ENCODE results near the gene GPR78. TPM values are rescaled to one million over a fixed set of nuclear protein-coding genes. Genes with fewer than 3 reads are reported as not detected.
"Not testable (repeated sequence)": the region's sequence is repeated elsewhere in the genome, so short reads cannot be mapped to it uniquely, and the experiment has no call there.

GPR78 gene
- polyA plus RNA-seq, 3 donors, result 0.55 to 0.82 (median 0.62) TPM

DNA sequence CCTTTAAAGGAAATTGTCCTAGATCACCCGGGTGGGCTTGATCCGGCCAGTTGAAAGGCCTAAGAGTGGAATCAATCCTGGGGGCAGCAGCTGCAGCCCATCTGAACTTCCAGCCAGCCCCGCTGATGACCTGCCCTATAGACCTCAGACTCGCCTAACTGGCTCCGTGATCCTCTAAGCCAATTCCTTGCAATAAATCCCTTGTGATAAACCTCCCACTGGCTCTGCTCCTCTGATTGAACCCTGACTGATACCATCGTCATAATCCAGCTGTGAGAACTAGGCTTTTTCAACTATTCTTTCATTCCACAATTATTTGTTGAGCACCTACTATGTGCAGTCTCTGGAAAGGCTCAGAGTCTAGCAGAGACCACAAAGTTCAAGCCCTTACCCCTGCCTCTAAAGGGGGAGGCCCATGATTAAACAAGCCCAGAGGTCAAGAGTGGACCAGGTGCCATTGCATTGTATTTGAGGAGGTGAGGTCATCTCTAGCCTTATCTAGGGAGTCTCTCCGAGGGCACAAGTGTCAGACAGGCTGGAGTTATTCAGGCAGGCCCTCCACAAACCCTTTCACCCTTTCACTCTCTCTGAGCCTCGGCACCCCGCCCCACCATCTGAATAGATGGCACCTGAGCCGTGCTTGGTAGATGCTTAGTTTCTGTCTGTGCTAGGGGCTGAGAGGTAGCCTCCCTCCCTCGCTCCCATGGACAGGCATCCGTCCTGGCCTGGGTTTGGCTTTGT is 20.5 kb upstream of the GPR78 start:
- no peak for DNase-seq (ENCODE audit: low read depth in 3 of 3, low spot score in 2 of 3)

DNA sequence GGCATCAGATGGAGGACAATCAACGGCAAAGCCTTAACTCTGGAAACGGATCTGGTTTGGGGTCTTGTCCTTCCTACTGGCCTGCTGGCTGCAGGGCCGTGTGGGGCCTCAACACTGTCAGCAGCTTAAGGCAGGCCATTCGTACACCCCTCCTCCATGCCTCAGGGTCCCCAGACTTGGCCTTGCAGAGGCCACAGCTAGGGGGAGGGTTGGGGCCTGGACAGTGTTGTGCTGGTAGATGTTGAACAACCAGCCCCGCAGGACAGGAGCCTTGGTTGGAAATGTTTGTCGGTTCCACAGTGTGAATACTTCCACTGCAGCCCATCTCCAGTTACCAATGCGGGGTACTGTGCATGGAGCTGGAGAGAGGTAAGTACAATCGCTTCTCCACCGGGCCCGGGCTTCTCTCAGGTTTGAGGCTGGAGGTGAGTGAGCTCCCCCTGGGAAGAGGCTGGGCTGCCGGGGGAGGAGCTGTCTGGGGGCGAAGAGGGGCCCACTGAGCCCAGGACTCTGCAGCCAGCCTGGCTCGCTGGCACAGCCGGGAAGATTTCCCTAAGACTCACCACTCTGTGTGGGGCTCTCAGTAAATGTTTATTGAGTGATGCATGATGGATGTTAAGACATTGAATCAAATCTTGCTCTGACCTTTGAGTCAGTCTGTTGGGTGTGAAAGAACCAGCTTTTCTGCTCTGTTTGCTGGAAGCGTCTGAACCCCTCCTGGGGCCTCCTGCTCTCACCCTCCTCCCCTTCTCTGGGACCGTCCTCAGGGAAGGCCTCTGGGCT is 19.7 kb upstream of the GPR78 start:
- no peak for DNase-seq (ENCODE audit: low read depth in 3 of 3, low spot score in 2 of 3)

DNA sequence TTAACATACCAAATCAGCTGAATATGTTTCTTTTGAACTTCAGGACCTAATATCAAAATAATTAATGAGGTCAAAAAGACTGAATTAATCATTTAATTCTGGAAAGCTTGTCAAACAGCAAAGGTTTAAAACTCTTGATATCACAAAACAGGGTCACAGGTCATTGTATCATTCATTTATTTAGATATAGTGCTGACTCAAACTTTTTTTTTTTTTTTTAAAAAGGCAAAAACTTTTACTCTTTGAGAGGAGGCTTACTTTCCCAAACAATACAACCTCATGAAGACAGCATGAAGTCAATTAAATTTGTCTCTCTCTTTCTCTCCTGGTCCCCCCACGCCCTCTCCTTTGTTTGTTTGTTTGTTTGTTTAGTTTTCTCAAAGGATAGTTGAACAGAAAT is 15.6 kb upstream of the GPR78 start:
- no peak for DNase-seq (ENCODE audit: low read depth in 3 of 3, low spot score in 2 of 3)

DNA sequence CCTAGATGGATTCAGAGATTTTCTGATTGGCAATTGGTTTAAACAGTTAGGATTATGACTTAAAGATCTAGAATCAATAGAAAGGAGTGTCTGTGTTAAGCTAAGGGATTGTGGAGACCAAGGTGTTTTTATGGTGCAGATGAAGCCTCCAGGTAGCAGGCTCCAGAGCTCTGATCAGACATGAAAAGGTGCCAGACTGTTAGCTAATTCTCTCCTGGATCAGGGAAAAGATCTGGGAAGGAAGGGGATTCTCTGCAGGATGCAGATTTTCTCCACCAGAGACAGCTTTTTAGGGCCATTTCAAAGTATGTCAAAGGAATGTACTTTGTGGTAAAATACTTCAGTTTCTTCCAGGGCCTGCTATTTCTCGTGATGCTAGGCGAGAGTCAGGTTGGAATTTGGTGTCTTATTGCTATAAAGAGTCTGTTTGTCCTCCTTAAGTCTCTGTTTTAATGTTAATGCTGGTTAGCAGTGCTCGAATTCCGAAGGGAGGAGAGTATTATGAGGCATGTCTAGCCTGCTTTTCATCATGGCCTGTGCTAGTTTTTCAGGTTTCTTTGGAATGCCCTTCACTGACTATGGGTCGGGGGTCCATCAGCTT is 12.0 kb upstream of the GPR78 start:
- no peak for DNase-seq (ENCODE audit: low read depth in 3 of 3, low spot score in 2 of 3)

DNA sequence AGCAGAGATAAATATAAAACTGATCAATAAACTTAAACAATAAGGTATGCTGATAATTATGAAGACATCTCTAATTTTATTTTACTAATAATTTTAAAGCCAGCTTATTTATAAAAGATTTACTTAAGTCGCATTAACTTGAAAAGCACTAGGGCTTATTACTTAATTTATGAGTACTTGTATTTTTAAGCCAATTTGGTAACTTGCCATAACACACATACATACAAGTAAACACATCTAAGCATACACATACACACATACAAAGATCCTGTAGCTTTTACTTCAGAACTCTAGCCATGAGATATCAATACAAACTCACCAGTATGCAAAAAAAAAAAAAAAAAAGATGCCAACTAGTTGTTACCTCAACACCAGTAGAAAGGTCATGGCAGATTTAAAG is 10.0 kb upstream of the GPR78 start:
- DNase-seq (ENCODE audit: low read depth in 3 of 3, low spot score in 2 of 3), result no peak

DNA sequence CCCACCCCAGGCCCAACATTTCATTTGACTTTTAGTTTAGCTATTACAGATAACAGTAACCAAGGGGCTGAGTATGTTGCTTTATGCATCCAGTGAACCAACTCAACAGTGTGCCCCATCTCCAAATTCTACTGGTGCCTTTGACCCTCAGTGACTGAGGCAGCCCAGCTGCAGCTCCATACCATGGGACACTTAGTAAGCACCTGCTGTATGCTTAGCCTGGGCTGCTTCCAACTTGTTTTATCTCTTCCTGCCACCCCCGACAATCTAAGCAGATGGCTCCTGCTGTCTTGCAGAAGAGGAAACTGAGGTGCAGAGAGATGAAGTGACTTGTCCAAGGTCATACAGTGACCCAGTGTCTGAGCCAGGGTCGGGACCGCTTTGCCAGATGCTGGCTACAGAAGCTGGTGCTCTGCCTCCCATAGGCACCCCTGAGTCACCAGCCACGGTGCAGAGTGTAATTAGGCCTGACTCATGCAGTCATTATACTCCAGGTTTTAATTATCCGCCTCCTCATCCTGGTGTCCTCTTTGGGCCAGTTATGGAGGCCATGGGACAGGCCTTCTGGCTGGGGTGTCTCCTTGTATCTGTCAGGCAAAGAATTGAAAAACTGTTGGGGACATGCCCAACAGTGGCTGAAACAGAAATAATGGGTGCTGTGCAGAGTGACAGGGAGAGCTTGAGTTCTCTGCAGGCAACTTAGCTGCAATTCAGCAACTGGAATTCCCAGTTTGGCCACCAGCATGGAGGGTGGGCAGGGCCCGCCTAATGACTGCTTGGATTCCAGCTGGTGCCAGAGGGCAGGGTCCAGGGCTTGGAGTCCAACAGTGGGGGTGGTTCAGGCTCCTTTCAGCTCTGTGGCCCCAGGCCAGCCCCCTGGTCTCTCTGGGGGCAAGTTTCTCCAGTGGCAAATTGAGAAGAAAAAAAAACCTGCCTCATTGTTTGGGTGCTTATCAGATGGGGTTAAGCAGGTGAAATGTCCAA is 8.2 kb upstream of the GPR78 start:
- DNase-seq (ENCODE audit: low read depth in 3 of 3, low spot score in 2 of 3), result no peak

DNA sequence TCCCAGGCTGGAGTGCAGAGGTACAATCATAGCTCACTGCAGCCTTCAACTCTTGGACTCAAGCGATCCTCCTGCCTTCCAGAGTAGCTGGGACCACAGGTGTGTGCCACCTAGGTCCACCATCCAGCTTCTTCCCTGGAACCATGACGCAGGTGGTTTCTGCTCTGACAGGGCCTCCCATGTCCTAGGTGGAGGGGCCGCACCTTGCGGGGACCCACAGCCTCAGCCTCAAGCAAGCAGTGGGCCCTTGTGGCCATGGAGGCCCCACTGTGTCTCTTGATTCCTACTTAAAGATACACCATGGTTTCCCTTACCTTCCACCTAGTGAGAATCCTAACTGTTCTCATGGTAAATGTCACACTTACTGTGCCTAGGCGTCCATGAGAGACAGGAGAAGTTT is 6.9 kb upstream of the GPR78 start:
- no peak for DNase-seq (ENCODE audit: low read depth in 3 of 3, low spot score in 2 of 3)

DNA sequence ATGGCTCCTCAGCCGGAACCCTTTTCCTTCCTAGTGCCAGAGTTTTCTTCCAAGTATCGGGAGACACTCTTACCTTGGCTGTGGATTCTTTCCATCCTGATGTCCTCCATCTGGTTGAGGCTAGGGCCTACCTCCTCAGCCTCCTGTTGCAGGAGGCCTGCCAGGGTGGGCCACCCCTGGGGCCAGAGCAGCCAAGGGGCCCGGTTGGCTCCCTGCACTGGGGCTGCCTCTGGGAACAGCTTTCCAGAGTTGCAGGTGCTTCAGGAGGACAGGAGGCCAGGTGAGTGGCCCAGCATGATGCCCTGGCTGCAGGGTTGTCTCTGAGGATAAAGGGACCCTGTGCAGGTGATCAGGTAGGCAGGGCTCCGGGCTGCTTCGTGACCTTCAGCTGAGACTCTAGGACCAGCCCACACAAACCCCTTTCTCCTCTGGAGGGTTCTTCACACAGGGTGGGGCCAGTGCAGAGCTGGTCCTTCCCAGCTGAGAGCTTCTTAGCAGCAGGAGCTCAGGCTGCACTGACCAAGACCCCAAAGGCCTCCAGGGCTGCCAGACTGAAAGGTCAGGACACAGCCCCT is 5.3 kb upstream of the GPR78 start:
- DNase-seq (ENCODE audit: low read depth in 3 of 3, low spot score in 2 of 3), result no peak

DNA sequence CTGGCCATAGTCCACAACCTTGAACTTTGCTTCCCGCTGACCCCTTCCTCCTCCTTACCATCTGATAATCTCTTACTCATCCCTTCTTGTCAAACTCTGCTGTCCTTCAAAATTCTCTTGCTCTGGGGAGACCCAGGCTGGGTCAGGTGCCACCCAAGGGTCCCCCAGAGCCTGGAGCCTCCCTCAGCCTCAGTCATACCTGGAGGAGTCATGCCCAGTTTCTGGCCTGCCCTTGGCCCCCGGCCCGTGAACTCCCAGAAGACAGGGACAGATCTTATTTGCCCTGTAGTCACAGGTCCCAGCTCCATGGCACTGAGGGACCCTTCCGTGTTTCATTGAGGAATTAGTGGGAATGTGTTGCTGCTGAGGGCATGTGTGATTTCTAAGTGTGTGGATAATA is 4.7 kb upstream of the GPR78 start:
- no peak for DNase-seq (ENCODE audit: low read depth in 3 of 3, low spot score in 2 of 3)

DNA sequence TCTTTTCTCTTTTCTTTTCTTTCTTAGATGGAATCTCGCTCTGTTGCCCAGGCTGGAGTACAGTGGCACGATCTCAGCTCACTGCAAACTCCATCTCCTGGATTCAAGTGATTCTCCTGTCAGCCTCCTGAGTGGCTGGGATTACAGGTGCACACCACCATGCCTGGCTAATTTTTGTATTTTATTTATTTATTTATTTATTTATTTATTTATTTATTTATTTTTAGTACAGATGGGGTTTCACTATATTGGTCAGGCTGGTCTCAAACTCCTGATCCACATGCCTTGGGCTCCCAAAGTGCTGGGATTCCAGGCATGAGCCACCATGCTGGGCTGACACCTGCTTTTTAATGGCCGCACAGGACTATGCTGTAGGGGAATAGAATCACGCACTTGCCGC is 3.6 kb upstream of the GPR78 start:
- DNase-seq (ENCODE audit: low read depth in 3 of 3, low spot score in 2 of 3), result not testable (repeated sequence)

DNA sequence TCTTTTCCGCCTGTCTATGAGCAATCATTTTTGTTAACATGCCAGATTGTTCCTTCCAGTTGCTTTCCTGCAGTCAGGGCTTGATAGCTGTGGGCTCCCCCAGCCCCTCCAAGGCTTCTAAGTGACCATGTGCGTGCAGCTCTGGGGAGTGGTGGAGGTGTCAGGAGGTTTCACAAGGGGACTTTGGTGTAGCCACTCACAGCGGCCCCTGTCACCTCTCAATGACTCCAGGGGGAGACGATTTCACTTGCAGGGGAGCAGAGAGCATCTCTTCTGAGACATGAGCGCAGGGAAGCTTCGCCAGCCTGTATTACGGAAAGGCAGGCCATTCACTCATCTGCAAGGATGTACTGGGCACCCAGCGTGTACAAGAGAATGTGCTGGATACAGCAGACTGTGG is 3.1 kb upstream of the GPR78 start:
- DNase-seq (ENCODE audit: low read depth in 3 of 3, low spot score in 2 of 3), result no peak

DNA sequence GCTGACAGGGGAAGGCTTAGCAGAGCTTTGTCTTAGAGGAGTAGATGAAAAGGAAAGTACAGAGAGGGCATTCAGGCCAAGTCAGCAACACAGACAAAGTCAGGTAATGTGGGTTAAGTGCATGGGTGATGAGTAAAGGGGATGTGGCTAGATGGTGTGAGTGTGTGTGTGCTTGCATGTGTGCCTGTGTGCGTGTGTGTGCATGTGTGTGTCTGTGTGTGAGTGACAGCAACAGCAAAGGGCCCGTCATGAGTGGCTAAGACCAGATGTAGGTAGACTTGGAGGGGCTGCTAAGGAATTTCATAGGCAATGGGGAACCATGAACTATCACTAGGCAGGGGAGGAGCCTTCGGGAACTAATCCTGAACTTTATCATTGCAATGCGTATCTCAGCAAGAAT is 2.2 kb upstream of the GPR78 start:
- no peak for DNase-seq (ENCODE audit: low read depth in 3 of 3, low spot score in 2 of 3)

DNA sequence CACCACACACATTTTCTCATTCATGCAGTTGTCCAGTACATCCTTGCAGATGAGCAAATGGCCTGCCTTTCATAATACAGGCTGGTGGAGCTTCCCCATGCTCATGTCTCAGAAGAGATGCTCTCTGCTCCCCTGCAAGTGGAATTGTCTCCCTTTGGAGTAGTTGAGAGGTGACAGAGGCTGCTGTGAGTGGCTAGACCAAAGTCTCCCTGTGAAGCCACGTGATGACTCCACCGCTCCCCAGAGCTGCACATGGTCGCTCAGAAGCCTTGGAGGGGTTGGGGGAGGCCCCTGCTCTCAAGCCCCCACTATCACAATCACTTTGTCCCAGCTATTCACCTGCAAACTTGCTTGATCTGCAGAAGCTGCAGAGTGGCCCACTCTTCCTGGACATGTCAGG is 1.5 kb upstream of the GPR78 start:
- DNase-seq (ENCODE audit: low read depth in 3 of 3, low spot score in 2 of 3), result no peak

DNA sequence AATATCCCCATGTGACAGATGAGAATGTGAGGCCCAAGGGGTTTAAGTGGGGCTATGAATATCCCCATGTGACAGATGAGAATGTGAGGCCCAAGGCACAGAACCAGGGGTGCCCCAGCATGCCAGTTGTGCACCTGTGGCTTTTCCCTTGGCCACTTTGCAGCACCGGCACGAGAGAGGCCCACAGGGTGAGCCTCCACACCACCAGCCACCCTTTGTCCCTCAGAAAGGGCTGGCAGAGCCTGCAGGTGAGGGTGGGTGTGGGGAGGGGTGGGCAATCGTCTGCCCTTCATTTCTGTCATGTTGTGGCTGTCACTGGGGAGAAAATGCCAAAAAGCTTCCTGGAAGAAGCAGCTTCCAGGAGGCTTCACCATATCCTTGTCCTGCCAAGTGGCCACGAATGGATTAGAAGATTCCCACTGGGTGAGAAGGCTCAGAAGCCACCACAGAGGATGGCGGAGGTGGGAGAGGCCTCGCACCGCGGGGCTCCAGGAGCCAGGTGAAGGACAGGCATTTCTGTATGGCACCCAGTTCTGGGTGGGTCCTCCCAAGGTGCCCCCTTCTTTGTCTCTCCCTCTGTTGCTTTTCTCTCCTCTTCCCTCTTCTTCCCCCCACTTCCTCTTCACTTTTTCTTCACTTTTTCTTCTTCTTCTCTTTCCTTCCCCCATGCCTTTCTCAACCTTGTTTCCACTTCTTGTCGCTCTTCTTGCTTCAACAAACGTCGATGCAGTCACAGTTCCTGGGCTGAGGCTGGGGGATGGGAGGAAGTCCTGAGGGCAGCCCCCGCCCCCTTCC is 469 bp upstream of the GPR78 start:
- no peak for DNase-seq (ENCODE audit: low read depth in 3 of 3, low spot score in 2 of 3)

DNA sequence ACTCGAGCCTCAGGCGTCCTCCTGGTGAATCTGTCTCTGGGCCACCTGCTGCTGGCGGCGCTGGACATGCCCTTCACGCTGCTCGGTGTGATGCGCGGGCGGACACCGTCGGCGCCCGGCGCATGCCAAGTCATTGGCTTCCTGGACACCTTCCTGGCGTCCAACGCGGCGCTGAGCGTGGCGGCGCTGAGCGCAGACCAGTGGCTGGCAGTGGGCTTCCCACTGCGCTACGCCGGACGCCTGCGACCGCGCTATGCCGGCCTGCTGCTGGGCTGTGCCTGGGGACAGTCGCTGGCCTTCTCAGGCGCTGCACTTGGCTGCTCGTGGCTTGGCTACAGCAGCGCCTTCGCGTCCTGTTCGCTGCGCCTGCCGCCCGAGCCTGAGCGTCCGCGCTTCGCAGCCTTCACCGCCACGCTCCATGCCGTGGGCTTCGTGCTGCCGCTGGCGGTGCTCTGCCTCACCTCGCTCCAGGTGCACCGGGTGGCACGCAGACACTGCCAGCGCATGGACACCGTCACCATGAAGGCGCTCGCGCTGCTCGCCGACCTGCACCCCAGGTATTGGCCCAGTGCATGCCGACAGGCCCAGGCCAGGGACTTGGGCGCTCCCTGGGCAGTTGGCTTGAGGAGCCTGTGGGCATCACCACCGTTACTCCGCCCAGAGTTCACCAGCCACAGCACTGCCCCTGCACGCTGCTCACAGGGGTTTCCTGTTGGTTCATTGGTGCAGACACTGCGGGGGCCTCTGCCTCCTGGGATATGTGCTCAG is 1.1 kb downstream of the GPR78 start:
- DNase-seq (ENCODE audit: low read depth in 3 of 3, low spot score in 2 of 3), result no peak

DNA sequence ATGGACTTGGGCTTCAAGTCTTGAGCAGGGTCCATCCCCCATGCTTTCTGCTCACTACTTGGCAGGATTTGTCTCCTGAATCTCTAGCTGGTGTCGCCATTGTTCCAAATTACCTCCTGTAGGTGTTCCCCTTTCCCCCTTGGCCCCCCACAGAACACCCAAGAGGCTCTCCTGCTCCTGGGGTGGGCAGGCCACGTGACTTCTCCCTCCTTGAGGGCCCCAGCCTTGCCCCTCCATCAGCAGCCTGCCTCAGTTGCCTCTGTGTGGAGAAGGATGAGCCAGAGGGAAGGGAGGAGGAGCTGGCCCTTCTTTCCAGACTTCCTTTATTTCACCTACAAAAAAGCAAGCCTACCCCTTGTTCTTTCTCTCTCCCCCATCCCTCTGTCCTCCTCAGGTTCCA is 1.8 kb downstream of the GPR78 start:
- DNase-seq (ENCODE audit: low read depth in 3 of 3, low spot score in 2 of 3), result no peak

DNA sequence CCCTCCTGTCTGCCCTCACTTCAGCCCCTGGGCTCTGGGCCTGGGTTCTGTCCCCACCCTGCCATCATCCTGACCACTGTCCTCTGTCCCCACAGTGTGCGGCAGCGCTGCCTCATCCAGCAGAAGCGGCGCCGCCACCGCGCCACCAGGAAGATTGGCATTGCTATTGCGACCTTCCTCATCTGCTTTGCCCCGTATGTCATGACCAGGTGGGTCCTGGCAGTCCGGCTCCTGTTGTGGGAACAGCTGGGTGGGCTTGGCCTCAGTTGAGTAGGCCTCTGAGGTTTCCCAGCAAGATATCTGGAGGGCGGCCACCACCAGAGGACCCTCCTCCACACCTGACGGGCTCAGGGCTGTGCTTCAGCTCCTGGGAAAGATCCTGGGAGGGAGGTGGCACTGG is 2.2 kb downstream of the GPR78 start:
- DNase-seq (ENCODE audit: low read depth in 3 of 3, low spot score in 2 of 3), result no peak

DNA sequence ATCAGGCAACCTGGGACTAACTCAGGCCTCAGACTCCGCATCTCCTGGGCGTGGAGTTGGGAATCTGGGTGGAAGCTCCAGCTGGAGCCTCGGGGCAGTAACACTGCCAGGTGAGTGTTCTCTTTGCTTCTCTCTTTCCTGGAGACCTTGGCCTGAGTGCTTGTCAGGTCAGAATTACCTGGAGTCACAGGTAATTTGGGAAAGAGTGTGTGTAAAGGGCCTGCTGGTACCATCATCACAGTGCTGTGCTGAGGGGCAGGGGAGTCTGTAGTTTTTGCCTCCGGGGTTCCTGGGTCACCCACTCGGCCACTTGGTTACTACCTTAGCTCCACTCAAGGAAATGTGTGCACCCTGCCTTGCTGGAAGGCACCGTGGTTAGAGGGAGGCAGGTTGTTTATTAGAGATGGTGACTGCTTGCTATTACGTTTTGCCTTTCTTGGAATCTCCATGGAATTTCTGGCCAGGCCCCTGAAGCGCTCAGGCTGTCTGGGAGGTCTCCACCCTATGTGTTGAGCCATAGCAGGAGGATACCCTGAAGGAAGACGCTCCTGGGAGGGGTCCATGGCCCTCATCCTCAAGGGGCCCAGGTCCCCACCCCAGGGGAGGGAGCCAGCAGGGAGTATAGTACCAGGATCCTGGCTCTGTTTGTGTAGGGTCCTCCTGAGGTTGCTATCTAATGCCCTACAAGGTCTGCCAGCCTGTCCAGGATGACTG is 2.9 kb downstream of the GPR78 start:
- DNase-seq (ENCODE audit: low read depth in 3 of 3, low spot score in 2 of 3), result no peak

Data from right renal cortex interstitium (tissue), 3 donors.